ENCODE measurements around the gene TAOK1. TPM values are rescaled to one million over a fixed set of nuclear protein-coding genes. Genes with fewer than 3 reads are reported as not detected.

The TAOK1 gene
- polyA plus RNA-seq, 1 experiment = 34.2 TPM

GRCh38 chr17:29383686-29384085 lies 6.5 kb upstream of the TAOK1 start:
- H3K4me3 ChIP-seq (ENCODE audit: low read depth, low read length) = no peak overlapping the region
- no peak for TF ChIP-seq CTCF (IDR thresholded peaks at IDR 0.05; ENCODE audit: low read depth, low read length)
- no peaks in the 10 kb centered on the region for H3K27me3 ChIP-seq (ENCODE audit: control insufficient read depth, insufficient read depth, low read length)
- DNase-seq (ENCODE audit: low read depth, low spot score) = no peak
- ChIA-PET POLR2A (no interaction called here), CTCF (interaction anchor here (3.4 kb wide), 1 partner anchor 14 kb away, joined by 28 read pairs; no protein-coding TSS in a partner anchor)
- H3K9me3 ChIP-seq (ENCODE audit: control insufficient read depth, insufficient read depth, low read length) = no peaks in the 10 kb centered on the region
- H3K27ac ChIP-seq (ENCODE audit: low read depth, low read length) = no peak overlapping the region

- no peak for DNase-seq (ENCODE audit: low read depth, low spot score)
- TF ChIP-seq CTCF (IDR thresholded peaks at IDR 0.05; ENCODE audit: low read depth, low read length) = no peak
- Histone ChIP-seq H3K27ac (ENCODE audit: low read depth, low read length) (no peak overlapping the region), H3K9me3 (ENCODE audit: control insufficient read depth, insufficient read depth, low read length) (no peaks in the 10 kb centered on the region), H3K27me3 (ENCODE audit: control insufficient read depth, insufficient read depth, low read length) (no peaks in the 10 kb centered on the region), H3K4me3 (ENCODE audit: low read depth, low read length) (no peak overlapping the region)
- ChIA-PET CTCF (interaction anchor here (1.2 kb wide), 1 partner anchor 15 kb away, joined by 3 read pairs; no protein-coding TSS in a partner anchor), POLR2A (no interaction called here)
Observed at GRCh38 chr17:29384901-29385300, 5.3 kb upstream of the TAOK1 start.

GRCh38 chr17:29386760-29387159 lies 3.4 kb upstream of the TAOK1 start:
- POLR2A ChIA-PET = no interaction called here
- DNase-seq (ENCODE audit: low read depth, low spot score) = no peak
- CTCF ChIA-PET = interaction anchor here (1.4 kb wide), 1 partner anchor 16 kb away, joined by 4 read pairs; no protein-coding TSS in a partner anchor

GRCh38 chr17:29388937-29389336 lies 1.2 kb upstream of the TAOK1 start:
- no peaks in the 10 kb centered on the region for H3K27me3 ChIP-seq (ENCODE audit: control insufficient read depth, insufficient read depth, low read length)
- no peak for TF ChIP-seq CTCF (IDR thresholded peaks at IDR 0.05; ENCODE audit: low read depth, low read length)
- H3K4me3 ChIP-seq (ENCODE audit: low read depth, low read length) = no peak overlapping the region
- no peak for DNase-seq (ENCODE audit: low read depth, low spot score)
- POLR2A ChIA-PET = interaction anchor here (0.7 kb wide), 1 partner anchor 143 kb away, joined by 4 read pairs; no protein-coding TSS in a partner anchor
- no peaks in the 10 kb centered on the region; the same call in 1 of the 2 replicates for H3K9me3 ChIP-seq (ENCODE audit: control insufficient read depth, insufficient read depth, low read length)
- H3K27ac ChIP-seq (ENCODE audit: low read depth, low read length) = no peak overlapping the region
- CTCF ChIA-PET = no interaction called here

More at GRCh38 chr17:29386760-29387159, 3.4 kb upstream of the TAOK1 start:
- H3K9me3 ChIP-seq (ENCODE audit: control insufficient read depth, insufficient read depth, low read length) = no peaks in the 10 kb centered on the region; the same call in 1 of the 2 replicates
- no peak overlapping the region for H3K27ac ChIP-seq (ENCODE audit: low read depth, low read length)
- TF ChIP-seq CTCF (IDR thresholded peaks at IDR 0.05; ENCODE audit: low read depth, low read length) = no peak
- no peak overlapping the region for H3K4me3 ChIP-seq (ENCODE audit: low read depth, low read length)
- H3K27me3 ChIP-seq (ENCODE audit: control insufficient read depth, insufficient read depth, low read length) = no peaks in the 10 kb centered on the region

GRCh38 chr17:29390851-29391631 lies 878 bp downstream of the TAOK1 start:
- no peak overlapping the region for H3K27ac ChIP-seq (ENCODE audit: low read depth, low read length)
- POLR2A ChIA-PET = interaction anchor here (0.8 to 1.4 kb wide), 5 partner anchors 11 to 97 kb away, joined by 3 to 9 read pairs (median 6); partner anchors contain the start of gene NUFIP2
- peak overlapping the region; percentile 97 for H3K4me3 ChIP-seq (ENCODE audit: low read depth, low read length)
- CTCF ChIA-PET = interaction anchor here (1.1 kb wide), 1 partner anchor 21 kb away, joined by 6 read pairs; no protein-coding TSS in a partner anchor
- H3K27me3 ChIP-seq (ENCODE audit: control insufficient read depth, insufficient read depth, low read length) = no peaks in the 10 kb centered on the region
- no peak for DNase-seq (ENCODE audit: low read depth, low spot score)
- no peak for TF ChIP-seq CTCF (IDR thresholded peaks at IDR 0.05; ENCODE audit: low read depth, low read length)
- no peaks in the 10 kb centered on the region; the same call in 1 of the 2 replicates for H3K9me3 ChIP-seq (ENCODE audit: control insufficient read depth, insufficient read depth, low read length)

Measured in AG04450 (cell line).